Astrocyte (in vitro differentiated cells and primary cell): Measurements from ENCODE around the gene HEXIM1.

Experiments
- EZH2 ChIP-seq: IDR thresholded peaks from 2 replicates; pipeline ENCODE4 v1.6.1; 2012; ENCODE audit warnings: mild to moderate bottlenecking, low read length, inconsistent platforms; ENCODE audit not compliant: insufficient read depth
- TF ChIP-seq, protein P1 (sequence below): IDR thresholded peaks from 2 replicates; pipeline ENCODE4 v1.5.1; 2011; ENCODE audit warnings: low read depth, mild to moderate bottlenecking, inconsistent platforms, low read length, moderate library complexity; ENCODE audit not compliant: insufficient read depth

DNA sequence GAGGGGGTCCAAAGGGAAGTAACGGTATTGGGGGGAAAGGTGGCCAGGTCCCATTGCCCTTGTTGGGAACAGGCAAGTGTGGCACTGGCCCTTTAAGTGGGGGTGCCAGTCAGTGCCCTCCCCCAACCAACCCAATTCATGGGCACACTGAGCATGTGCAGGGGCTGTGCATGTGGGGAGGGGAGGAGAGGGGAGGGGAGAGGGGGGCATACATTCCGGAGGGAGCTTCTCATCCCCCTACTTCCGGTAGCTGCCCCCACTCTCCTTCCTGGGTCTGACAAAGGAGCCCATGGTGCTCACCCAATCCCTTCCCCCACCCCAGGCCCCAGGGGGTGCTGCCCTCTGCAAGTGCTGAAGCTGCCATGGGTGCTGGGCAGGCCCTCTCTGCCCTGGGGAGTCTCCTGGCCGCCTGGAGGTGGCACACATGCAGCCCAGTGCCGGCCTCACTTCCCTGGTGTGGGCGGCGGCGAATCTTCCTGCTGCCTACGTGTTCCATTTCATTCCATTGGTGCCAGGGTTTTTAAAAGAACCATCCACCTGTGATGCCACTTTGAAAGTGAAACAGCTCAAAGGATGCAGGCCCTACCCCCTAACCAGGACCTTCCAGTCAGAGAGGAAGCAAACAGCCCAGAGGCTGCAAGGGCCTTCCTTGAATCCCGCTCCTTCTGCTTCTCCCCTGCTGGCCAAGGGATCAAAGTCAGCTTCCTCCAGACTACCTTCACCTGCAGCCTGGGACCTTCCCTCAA, 24.4 kb downstream of the HEXIM1 start:
- TF ChIP-seq, protein P1, sequence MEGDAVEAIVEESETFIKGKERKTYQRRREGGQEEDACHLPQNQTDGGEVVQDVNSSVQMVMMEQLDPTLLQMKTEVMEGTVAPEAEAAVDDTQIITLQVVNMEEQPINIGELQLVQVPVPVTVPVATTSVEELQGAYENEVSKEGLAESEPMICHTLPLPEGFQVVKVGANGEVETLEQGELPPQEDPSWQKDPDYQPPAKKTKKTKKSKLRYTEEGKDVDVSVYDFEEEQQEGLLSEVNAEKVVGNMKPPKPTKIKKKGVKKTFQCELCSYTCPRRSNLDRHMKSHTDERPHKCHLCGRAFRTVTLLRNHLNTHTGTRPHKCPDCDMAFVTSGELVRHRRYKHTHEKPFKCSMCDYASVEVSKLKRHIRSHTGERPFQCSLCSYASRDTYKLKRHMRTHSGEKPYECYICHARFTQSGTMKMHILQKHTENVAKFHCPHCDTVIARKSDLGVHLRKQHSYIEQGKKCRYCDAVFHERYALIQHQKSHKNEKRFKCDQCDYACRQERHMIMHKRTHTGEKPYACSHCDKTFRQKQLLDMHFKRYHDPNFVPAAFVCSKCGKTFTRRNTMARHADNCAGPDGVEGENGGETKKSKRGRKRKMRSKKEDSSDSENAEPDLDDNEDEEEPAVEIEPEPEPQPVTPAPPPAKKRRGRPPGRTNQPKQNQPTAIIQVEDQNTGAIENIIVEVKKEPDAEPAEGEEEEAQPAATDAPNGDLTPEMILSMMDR, result no peak
- TF ChIP-seq EZH2, result no peak
